GM21786 (cell line): ENCODE data around the gene GLT8D1.
A peak's percentile ranks its signal among the peaks of the same experiment; 100 is the strongest.
"Not testable (repeated sequence)": the region's sequence is repeated elsewhere in the genome, so short reads cannot be mapped to it uniquely, and the experiment has no call there.

ENCODE experiments used
- ATAC-seq: cut with Tn5 transposase; IDR thresholded peaks from one replicate; pipeline ENCODE4 v1.9.1; 2021; ENCODE audit not compliant: unreplicated experiment

Gene GLT8D1

GRCh38 chr3:52705688-52706686, at the start of gene GLT8D1, which contains the start of gene SPCS1:
GLT8D1 (minus strand) TSS chr3:52705791; CDS start chr3:52700460, 5,331 bp downstream.
SPCS1 (plus strand) TSS chr3:52706106; CDS start chr3:52706247, 141 bp downstream.
- ATAC-seq, result peak; percentile 74

- ATAC-seq, result no peak
Observed at GRCh38 chr3:52754373-52754772, 48.8 kb upstream of the GLT8D1 start.

GRCh38 chr3:52752045-52752660, 46.6 kb upstream of the GLT8D1 start:
- ATAC-seq, result no peak

GRCh38 chr3:52743721-52744120, 38.1 kb upstream of the GLT8D1 start:
- ATAC-seq, result no peak

- no peak for ATAC-seq
Observed at GRCh38 chr3:52743152-52743551, 37.6 kb upstream of the GLT8D1 start.

GRCh38 chr3:52742418-52743041, 36.9 kb upstream of the GLT8D1 start:
- ATAC-seq, result no peak

GRCh38 chr3:52739730-52740129, 34.1 kb upstream of the GLT8D1 start:
- ATAC-seq, result no peak

GRCh38 chr3:52733256-52733891, 27.8 kb upstream of the GLT8D1 start:
- no peak for ATAC-seq

GRCh38 chr3:52731590-52731989, 26.0 kb upstream of the GLT8D1 start:
- no peak for ATAC-seq

GRCh38 chr3:52730681-52731080, 25.1 kb upstream of the GLT8D1 start:
- no peak for ATAC-seq

- ATAC-seq, result not testable (repeated sequence)
Observed at GRCh38 chr3:52728753-52729152, 23.2 kb upstream of the GLT8D1 start.

GRCh38 chr3:52724511-52724910, 18.9 kb upstream of the GLT8D1 start:
- no peak for ATAC-seq

GRCh38 chr3:52723935-52724334, 18.3 kb upstream of the GLT8D1 start:
- ATAC-seq, result no peak

- no peak for ATAC-seq
Observed at GRCh38 chr3:52722491-52722890, 16.9 kb upstream of the GLT8D1 start.

- no peak for ATAC-seq
Observed at GRCh38 chr3:52721730-52722008, 16.1 kb upstream of the GLT8D1 start.

- peak; percentile 61 for ATAC-seq
Observed at GRCh38 chr3:52721002-52721729, 15.6 kb upstream of the GLT8D1 start.

GRCh38 chr3:52719618-52720017, 14.0 kb upstream of the GLT8D1 start:
- no peak for ATAC-seq

GRCh38 chr3:52715714-52716305, 10.2 kb upstream of the GLT8D1 start:
- no peak for ATAC-seq

GRCh38 chr3:52714335-52715302, 9.0 kb upstream of the GLT8D1 start:
- no peak for ATAC-seq
